T-cell (primary cell): ENCODE measurements around the gene POLR1C. TPM values are rescaled to one million over a fixed set of nuclear protein-coding genes. Genes with fewer than 3 reads are reported as not detected.
"Not testable (repeated sequence)": the region's sequence is repeated elsewhere in the genome, so short reads cannot be mapped to it uniquely, and the experiment has no call there.

ENCODE experiments used
- ATAC-seq, 4 experiments: fragments of 200-7000 bp in 3 of 4; fragments of 150-1000 bp in 1 of 4; cut with Tn5 transposase; replicated peaks in 1 of 4; 1 replicate in 3 of 4; 2 replicates in 1 of 4; pipeline ENCODE4 v1.10.0; 2021; ENCODE audit warnings: moderate library complexity in 3 of 4, mild to moderate bottlenecking in 2 of 4, moderate number of reproducible peaks in 1 of 4
- CTCF ChIA-PET, 2 donors: fragments of 300-600 bp; sonication (Branson Sonifier 250); formaldehyde crosslinking; loops; one replicate each; lab custom pipeline; 2022; ENCODE audit warnings: antibody characterized with exemption in 2 of 2; lab: Charles Lee
- POLR2A ChIA-PET, 2 donors: fragments of 300-600 bp; sonication (Branson Sonifier 250); formaldehyde crosslinking; loops; one replicate each; lab custom pipeline; 2022; ENCODE audit warnings: antibody characterized with exemption in 2 of 2; lab: Charles Lee
- DNase-seq, 35 experiments: peaks; one replicate each; pipeline versions ENCODE4 v3.0.0 to v3.0.0-alpha.2; 2013 to 2023
- H3K27ac ChIP-seq: one replicate; pipeline ENCODE4 v1.5.1; 2013; ENCODE audit warnings: low read length
- H3K27me3 ChIP-seq, 2 experiments: replicated peaks in 1 of 2; 1 replicate in 1 of 2; 2 replicates in 1 of 2; pipeline versions ENCODE4 v1.6.1 to v1.7.0; 2013; ENCODE audit warnings: low read length in 1 of 2, mixed read lengths in 1 of 2; ENCODE audit not compliant: control insufficient read depth in 2 of 2, insufficient read depth in 2 of 2; ENCODE audit errors: extremely low read depth in 1 of 2
- H3K36me3 ChIP-seq, 2 donors: 1 replicate in 1 of 2; 2 replicates in 1 of 2; pipeline versions ENCODE4 v1.6.1 to v1.7.0; 2013; ENCODE audit warnings: low read length in 1 of 2; ENCODE audit not compliant: control insufficient read depth in 2 of 2, insufficient read depth in 1 of 2; ENCODE audit errors: extremely low read depth in 1 of 2
- H3K4me1 ChIP-seq, 2 experiments: 1 replicate in 1 of 2; 2 replicates in 1 of 2; pipeline versions ENCODE4 v1.6.1 to v1.7.0; 2013; ENCODE audit warnings: low read length in 2 of 2, mixed read lengths in 1 of 2; ENCODE audit not compliant: insufficient read depth in 2 of 2, control insufficient read depth in 1 of 2; ENCODE audit errors: extremely low read depth in 1 of 2
- H3K4me3 ChIP-seq, 2 donors: 1 replicate in 1 of 2; 2 replicates in 1 of 2; pipeline versions ENCODE4 v1.5.1 to v1.7.0; 2013; ENCODE audit warnings: mild to moderate bottlenecking in 2 of 2, low read length in 1 of 2, moderate library complexity in 1 of 2; ENCODE audit not compliant: control insufficient read depth in 1 of 2; ENCODE audit errors: extremely low read depth in 1 of 2
- H3K9me3 ChIP-seq: 2 replicates; pipeline ENCODE4 v1.7.0; 2013
- H3K27ac Mint-ChIP-seq, 2 donors: one replicate each; pipeline ENCODE4 v1.8.0; 2020 to 2021; ENCODE audit warnings: mild to moderate bottlenecking in 2 of 2, mixed read lengths in 2 of 2
- H3K27me3 Mint-ChIP-seq, 2 donors: one replicate each; pipeline ENCODE4 v1.8.0; 2021 to 2022; ENCODE audit warnings: mixed read lengths in 2 of 2
- H3K36me3 Mint-ChIP-seq: one replicate; pipeline ENCODE4 v1.8.0; 2021; ENCODE audit warnings: mixed read lengths
- H3K4me1 Mint-ChIP-seq, 3 donors: one replicate each; pipeline ENCODE4 v1.8.0; 2020 to 2022; ENCODE audit warnings: mixed read lengths in 3 of 3, mild to moderate bottlenecking in 1 of 3
- H3K4me3 Mint-ChIP-seq, 3 donors: one replicate each; pipeline ENCODE4 v1.8.0; 2020 to 2022; ENCODE audit warnings: mild to moderate bottlenecking in 3 of 3, mixed read lengths in 3 of 3, moderate library complexity in 3 of 3
- H3K9me3 Mint-ChIP-seq, 3 donors: one replicate each; pipeline ENCODE4 v1.8.0; 2020 to 2022; ENCODE audit warnings: mixed read lengths in 3 of 3
- WGBS: methylation state at CpG from one replicate; pipeline ENCODE4 v1.1.5; 2013; ENCODE audit warnings: missing lambda C conversion rate; ENCODE audit not compliant: insufficient coverage; 5-methylcytosine and 5-hydroxymethylcytosine counted together
- total RNA-seq, 35 experiments: library from RNA in 6 of 35; stranded (reverse) in 6 of 35; fragments of 120-200 nt in 1 of 35; gene quantifications; one replicate each; pipeline versions ENCODE4 v1.2.1 to v1.2.4 and lab custom pipeline; 2013 to 2026

POLR1C gene
- total RNA-seq, 5 donors from 2014 or later (not counting 1 experiment from before 2014, with no cell fraction given), result 42.3 to 49.8 (median 46.1) TPM

- Histone ChIP-seq H3K36me3 (peaks cover 7 to 29% of the 10 kb centered on the region in 2 donors), H3K27ac (peak overlapping the region; percentile 53), H3K4me1 (peaks cover 4 to 36% of the 10 kb centered on the region in 2 experiments), H3K27me3 (no peaks in the 10 kb centered on the region), H3K9me3 (no peaks in the 10 kb centered on the region), H3K4me3 (no peak overlapping the region)
- ATAC-seq (no peak), DNase-seq (no peak)
- H3K27me3 Mint-ChIP-seq, result no peaks in the 10 kb centered on the region
- H3K4me3 Mint-ChIP-seq, result peak overlapping the region in 1 of 3 donors; percentile 57
- POLR2A ChIA-PET, result no interaction called here
- H3K27ac Mint-ChIP-seq, result peak overlapping the region; percentile 90 to 93
- no peaks in the 10 kb centered on the region for H3K9me3 Mint-ChIP-seq
- peaks cover 36 to 44% (median 36%) of the 10 kb centered on the region in 3 donors for H3K4me1 Mint-ChIP-seq
- 100% methylated on average over 3 of the region's 4 CpGs for WGBS
- H3K36me3 Mint-ChIP-seq, result peaks cover 20% of the 10 kb centered on the region
- CTCF ChIA-PET, result no interaction called here
Observed at GRCh38 chr6:43494766-43495165, 22.1 kb upstream of the POLR1C start.

GRCh38 chr6:43495409-43495941, 21.4 kb upstream of the POLR1C start:
- DNase-seq (peak in 22 of 35 experiments; percentile 22 to 59 (median 30)), ATAC-seq (peak; percentile 79 to 87 (median 84))
- Mint-ChIP-seq H3K4me1 (peaks cover 32 to 37% (median 33%) of the 10 kb centered on the region in 3 donors), H3K27ac (peak overlapping the region; percentile 90 to 93), H3K27me3 (no peaks in the 10 kb centered on the region), H3K4me3 (peak overlapping the region in 2 of 3 donors; percentile 46 to 57), H3K9me3 (no peaks in the 10 kb centered on the region), H3K36me3 (peaks cover 20% of the 10 kb centered on the region)
- Histone ChIP-seq H3K36me3 (peaks cover 7 to 31% of the 10 kb centered on the region in 2 donors), H3K27me3 (no peaks in the 10 kb centered on the region), H3K27ac (peak overlapping the region; percentile 53), H3K4me1 (peaks cover 4 to 36% of the 10 kb centered on the region in 2 experiments), H3K4me3 (no peak overlapping the region), H3K9me3 (no peaks in the 10 kb centered on the region)
- WGBS, result 92% methylated on average over 2 of the region's 4 CpGs
- POLR2A ChIA-PET, result no interaction called here
- CTCF ChIA-PET, result interaction anchor here (0.6 to 1.0 kb wide), 2 partner anchors 11 to 18 kb away, joined by 3 to 5 read pairs; partner anchors contain the start of gene TJAP1 (in 1 of the 2)

- Histone ChIP-seq H3K4me1 (peaks cover 4 to 36% of the 10 kb centered on the region in 2 experiments), H3K27ac (no peak overlapping the region), H3K4me3 (no peak overlapping the region), H3K27me3 (no peaks in the 10 kb centered on the region), H3K9me3 (no peaks in the 10 kb centered on the region), H3K36me3 (peaks cover 7 to 41% of the 10 kb centered on the region in 2 donors)
- 90% methylated on average over 8 of the region's 18 CpGs for WGBS
- peaks cover 28% of the 10 kb centered on the region for H3K36me3 Mint-ChIP-seq
- no peaks in the 10 kb centered on the region for H3K27me3 Mint-ChIP-seq
- CTCF ChIA-PET, result interaction anchor here (0.6 to 1.1 kb wide), 3 partner anchors 10 to 242 kb away, joined by 3 read pairs; no protein-coding TSS in a partner anchor
- H3K27ac Mint-ChIP-seq, result peak overlapping the region in 1 of 2 donors; percentile 16
- H3K4me3 Mint-ChIP-seq, result no peak overlapping the region
- H3K9me3 Mint-ChIP-seq, result no peaks in the 10 kb centered on the region
- POLR2A ChIA-PET, result no interaction called here
- DNase-seq (peak in 3 of 35 experiments; percentile 20 to 43 (median 26)), ATAC-seq (peak in 1 of 4 experiments; percentile 27)
- peaks cover 32 to 37% (median 33%) of the 10 kb centered on the region in 3 donors for H3K4me1 Mint-ChIP-seq
Observed at GRCh38 chr6:43496370-43497128, 20.3 kb upstream of the POLR1C start.

- WGBS, result 100% methylated on average over 1 of the region's 6 CpGs
- H3K4me1 ChIP-seq, result peaks cover 4 to 36% of the 10 kb centered on the region in 2 experiments
- Mint-ChIP-seq H3K4me3 (no peak overlapping the region), H3K9me3 (no peaks in the 10 kb centered on the region), H3K4me1 (peaks cover 32 to 37% (median 33%) of the 10 kb centered on the region in 3 donors), H3K27ac (no peak overlapping the region), H3K36me3 (peaks cover 33% of the 10 kb centered on the region), H3K27me3 (no peaks in the 10 kb centered on the region)
- no peak for DNase-seq
- no peaks in the 10 kb centered on the region for H3K27me3 ChIP-seq
- no peak overlapping the region for H3K27ac ChIP-seq
- H3K4me3 ChIP-seq, result no peak overlapping the region
- ATAC-seq, result no peak
- H3K9me3 ChIP-seq, result no peaks in the 10 kb centered on the region
- ChIA-PET CTCF (interaction anchor here in 1 of 2 donors (1.1 kb wide), 1 partner anchor 243 kb away, joined by 3 read pairs; no protein-coding TSS in a partner anchor), POLR2A (no interaction called here)
- H3K36me3 ChIP-seq, result peaks cover 8 to 43% of the 10 kb centered on the region in 2 donors
Observed at GRCh38 chr6:43497129-43497396, 19.8 kb upstream of the POLR1C start.

GRCh38 chr6:43497689-43498088, 19.2 kb upstream of the POLR1C start:
- CTCF ChIA-PET, result no interaction called here
- Histone ChIP-seq H3K9me3 (no peaks in the 10 kb centered on the region), H3K27me3 (no peaks in the 10 kb centered on the region), H3K4me1 (peaks cover 4 to 30% of the 10 kb centered on the region in 2 experiments), H3K4me3 (no peak overlapping the region), H3K27ac (no peak overlapping the region), H3K36me3 (peaks cover 14 to 45% of the 10 kb centered on the region in 2 donors)
- Mint-ChIP-seq H3K36me3 (peaks cover 39% of the 10 kb centered on the region), H3K27me3 (no peaks in the 10 kb centered on the region), H3K4me3 (no peak overlapping the region), H3K9me3 (no peaks in the 10 kb centered on the region), H3K4me1 (peaks cover 28 to 31% (median 28%) of the 10 kb centered on the region in 3 donors), H3K27ac (no peak overlapping the region)
- 96% methylated on average over 8 of the region's 12 CpGs for WGBS
- POLR2A ChIA-PET, result no interaction called here
- DNase-seq (no peak), ATAC-seq (no peak)

GRCh38 chr6:43498291-43498690, 18.6 kb upstream of the POLR1C start:
- H3K27me3 ChIP-seq, DNase-seq, H3K9me3 ChIP-seq, ATAC-seq, H3K4me3 ChIP-seq, H3K27me3 Mint-ChIP-seq, H3K27ac ChIP-seq, H3K27ac Mint-ChIP-seq, POLR2A ChIA-PET, H3K9me3 Mint-ChIP-seq, H3K4me3 Mint-ChIP-seq: not testable (repeated sequence)
- WGBS, result 94% methylated on average over 5 of the region's 5 CpGs
- Histone ChIP-seq H3K4me1 (peaks cover 4 to 29% of the 10 kb centered on the region in 2 experiments), H3K36me3 (peaks cover 15 to 51% of the 10 kb centered on the region in 2 donors)
- peaks cover 23 to 25% (median 24%) of the 10 kb centered on the region in 3 donors for H3K4me1 Mint-ChIP-seq
- peaks cover 39% of the 10 kb centered on the region for H3K36me3 Mint-ChIP-seq
- CTCF ChIA-PET, result interaction anchor here in 1 of 2 donors (0.5 to 0.6 kb wide), 2 partner anchors 40 to 926 kb away, joined by 4 to 6 read pairs; no protein-coding TSS in a partner anchor
